OCI-LY3 (cell line): ENCODE measurements around the gene CWF19L2.
A peak's percentile ranks its signal among the peaks of the same experiment; 100 is the strongest.
"Not testable (repeated sequence)": the region's sequence is repeated elsewhere in the genome, so short reads cannot be mapped to it uniquely, and the experiment has no call there.

Experiments used
- H2AFZ ChIP-seq: fragments of 200-600, 300-600 bp; shearing (Covaris generic); 2 replicates; pipeline ENCODE4 v1.6.0; 2014; ENCODE audit warnings: antibody characterized with exemption, low read depth, low read length
- H3K27ac ChIP-seq: fragments of 200-600, 300-600 bp; sonication (generic); 2 replicates; pipeline ENCODE4 v1.5.1; 2014; ENCODE audit warnings: mild to moderate bottlenecking, low read length, moderate library complexity, mixed read lengths
- H3K27me3 ChIP-seq: fragments of 200-600, 300-600 bp; sonication (generic); 2 replicates; pipeline ENCODE4 v1.6.1; 2014; ENCODE audit warnings: low read depth, low read length, mixed read lengths
- H3K36me3 ChIP-seq: fragments of 200-600, 300-600 bp; sonication (generic); replicated peaks from 2 replicates; pipeline ENCODE3; 2014; ENCODE audit warnings: low read depth, low read length, mixed read lengths
- H3K4me1 ChIP-seq: fragments of 300-600, 200-600 bp; sonication (generic); 2 replicates; pipeline ENCODE4 v1.6.1; 2014; ENCODE audit warnings: low read length, mixed read lengths
- H3K4me2 ChIP-seq: fragments of 200-600, 300-600 bp; sonication (generic); 2 replicates; pipeline ENCODE4 v1.6.1; 2014; ENCODE audit warnings: low read length, mixed read lengths
- H3K4me3 ChIP-seq: fragments of 300-600, 200-600 bp; sonication (generic); 2 replicates; pipeline ENCODE4 v1.5.1; 2014; ENCODE audit warnings: antibody characterized with exemption, mild to moderate bottlenecking, low read length, moderate library complexity
- H3K79me2 ChIP-seq: fragments of 300-600, 200-600 bp; shearing (Covaris generic); 2 replicates; pipeline ENCODE4 v1.6.1; 2014; ENCODE audit warnings: mild to moderate bottlenecking, low read length, mixed read lengths
- H3K9ac ChIP-seq: fragments of 300-600, 200-600 bp; shearing (Covaris generic); 2 replicates; pipeline ENCODE4 v1.6.0; 2014; ENCODE audit warnings: mild to moderate bottlenecking, low read length, moderate library complexity
- H3K9me3 ChIP-seq: fragments of 200-600, 300-600 bp; shearing (Covaris generic); 2 replicates; pipeline ENCODE4 v1.6.1; 2014; ENCODE audit warnings: low read length, mixed read lengths; ENCODE audit not compliant: insufficient read depth
- H4K20me1 ChIP-seq: fragments of 200-600, 300-600 bp; sonication (generic); 2 replicates; pipeline ENCODE4 v1.6.1; 2016; ENCODE audit warnings: low read length, mixed read lengths; ENCODE audit not compliant: insufficient read depth
- CTCF ChIP-seq: fragments of 200-600, 300-600 bp; sonication (generic); IDR thresholded peaks from 2 replicates; pipeline ENCODE4 v1.5.1; 2014; ENCODE audit warnings: antibody characterized with exemption, low read length, low read depth
- EZH2phosphoT487 ChIP-seq: fragments of 200-600 bp; shearing (Covaris generic); IDR thresholded peaks from 2 replicates; pipeline ENCODE4 v1.6.1; 2018; ENCODE audit warnings: antibody characterized with exemption, mixed run types, low read depth

The CWF19L2 gene

GRCh38 chr11:107457558-107458271 is at the start of gene CWF19L2:
CWF19L2 (minus strand) TSS chr11:107457825; CDS start chr11:107457816, 9 bp downstream.
- Histone ChIP-seq H3K79me2 (peaks cover 19% of the 10 kb centered on the region), H3K9ac (peak within 1 kb of the TSS; percentile 91), H3K27me3 (no peaks in the 10 kb centered on the region), H3K27ac (peak within 1 kb of the TSS; percentile 78), H3K4me2 (peak within 1 kb of the TSS; percentile 74), H3K4me3 (peak within 1 kb of the TSS; percentile 95), H3K4me1 (peaks cover 7% of the 10 kb centered on the region), H3K36me3 (no peaks in the 10 kb centered on the region), H2AFZ (peak within 1 kb of the TSS; percentile 95), H4K20me1 (no peaks in the 10 kb centered on the region), H3K9me3 (no peaks in the 10 kb centered on the region)
- no peak for TF ChIP-seq CTCF
- no peak for TF ChIP-seq EZH2phosphoT487

DNA sequence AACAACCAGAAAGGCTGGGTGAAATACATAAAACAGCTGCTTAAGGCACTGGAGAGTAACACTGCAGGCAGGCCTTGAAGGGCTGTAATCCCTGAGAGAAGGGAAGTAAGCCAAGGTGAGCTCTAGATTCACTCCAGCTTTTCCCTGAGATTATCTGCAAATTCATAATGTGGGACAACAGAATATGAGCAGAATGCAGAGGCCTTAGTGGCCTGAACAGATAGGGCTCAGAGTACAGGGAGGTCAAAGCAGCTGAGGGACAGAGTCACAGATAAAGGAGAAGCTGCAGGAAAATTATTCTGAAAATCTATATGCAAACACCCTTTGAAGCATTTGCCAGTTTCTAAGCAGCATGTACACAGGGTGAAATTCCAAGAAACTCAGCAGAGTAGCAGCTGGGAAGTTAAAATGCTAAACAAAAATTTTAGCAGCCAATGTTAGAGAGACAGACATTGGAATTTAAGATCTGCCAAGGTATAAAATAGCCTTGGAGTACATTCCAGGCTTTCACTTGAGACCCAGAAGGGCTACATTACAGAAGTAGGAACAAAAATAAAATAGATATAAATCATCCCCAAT is 48.1 kb upstream of the CWF19L2 start:
- Histone ChIP-seq H3K4me2 (no peak overlapping the region), H3K36me3 (peaks cover 26% of the 10 kb centered on the region), H3K9ac (no peak overlapping the region), H3K4me3 (no peak overlapping the region), H2AFZ (no peak overlapping the region), H3K9me3 (peaks cover 7% of the 10 kb centered on the region; the same call in 1 of the 2 replicates), H3K27ac (no peak overlapping the region), H3K27me3 (no peaks in the 10 kb centered on the region), H3K79me2 (no peaks in the 10 kb centered on the region), H4K20me1 (no peaks in the 10 kb centered on the region), H3K4me1 (no peaks in the 10 kb centered on the region)
- no peak for TF ChIP-seq CTCF
- no peak for TF ChIP-seq EZH2phosphoT487

DNA sequence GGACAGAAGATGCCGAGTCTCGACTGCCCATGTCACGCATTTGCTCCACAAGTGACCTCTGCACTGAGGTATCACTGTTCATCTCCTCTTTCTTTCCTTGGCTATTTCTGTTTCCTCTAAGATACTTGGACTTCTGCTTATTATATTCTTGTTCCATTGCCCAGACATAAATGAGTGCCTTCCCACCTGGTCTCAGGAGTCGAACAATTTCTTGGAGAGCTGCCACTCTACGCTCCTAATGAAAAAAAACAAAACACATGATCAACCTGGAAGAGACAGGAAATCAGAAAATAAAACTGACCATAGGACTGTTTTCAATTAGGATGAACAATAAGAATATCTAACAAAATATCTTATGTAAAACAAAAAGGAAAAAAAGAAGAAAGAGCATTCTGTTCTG is 47.4 kb upstream of the CWF19L2 start:
- TF ChIP-seq CTCF (no peak), EZH2phosphoT487 (no peak)

DNA sequence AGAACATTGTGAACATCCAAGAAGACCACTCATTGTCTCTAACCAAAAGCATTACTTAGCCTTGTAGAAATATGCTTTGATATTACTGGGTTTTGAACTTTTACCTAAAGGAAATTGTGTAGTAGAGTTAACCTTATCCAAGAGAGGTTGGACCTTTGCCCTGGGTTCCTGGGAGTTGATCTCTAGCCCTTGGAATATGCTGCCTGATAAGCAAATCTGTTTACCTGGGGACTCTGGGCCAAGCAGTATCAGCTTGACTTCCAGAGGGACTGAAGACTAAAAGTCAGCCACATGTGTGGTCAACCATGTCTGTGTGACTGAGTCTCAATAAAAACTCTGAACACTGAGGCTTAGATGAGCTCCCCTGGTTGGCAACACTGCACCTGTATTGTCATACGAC is 44.1 kb upstream of the CWF19L2 start:
- TF ChIP-seq CTCF (no peak), EZH2phosphoT487 (no peak)
- H3K27ac ChIP-seq, result no peak overlapping the region

More for the DNA sequence above, 47.4 kb upstream of the CWF19L2 start:
- Histone ChIP-seq H3K27me3 (no peaks in the 10 kb centered on the region), H3K27ac (no peak overlapping the region), H3K36me3 (peaks cover 26% of the 10 kb centered on the region), H3K9me3 (peaks cover 7% of the 10 kb centered on the region; the same call in 1 of the 2 replicates), H3K9ac (no peak overlapping the region), H3K79me2 (no peaks in the 10 kb centered on the region), H2AFZ (no peak overlapping the region), H4K20me1 (no peaks in the 10 kb centered on the region), H3K4me2 (no peak overlapping the region), H3K4me3 (no peak overlapping the region), H3K4me1 (no peaks in the 10 kb centered on the region)

DNA sequence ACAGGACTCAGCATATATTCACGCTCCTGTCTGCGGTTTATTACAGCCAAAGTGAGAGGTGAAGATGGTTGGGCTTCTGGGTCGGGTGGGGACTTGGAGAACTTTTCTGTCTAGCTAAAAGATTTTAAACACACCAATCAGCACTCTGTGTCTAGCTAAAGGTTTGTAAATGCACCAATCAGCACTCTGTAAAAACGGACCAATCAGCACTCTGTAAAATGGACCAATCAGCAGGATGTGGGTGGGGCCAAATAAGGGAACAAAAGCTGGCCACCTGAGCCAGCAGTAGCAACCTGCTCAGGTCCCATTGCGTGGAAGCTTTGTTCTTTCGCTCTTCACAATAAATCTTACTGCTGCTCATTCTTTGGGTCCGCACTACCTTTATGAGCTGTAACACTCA is 39.7 kb upstream of the CWF19L2 start:
- H2AFZ ChIP-seq, result not testable (repeated sequence)
- H3K36me3 ChIP-seq, result peaks cover 12% of the 10 kb centered on the region

More for the DNA sequence above, 44.1 kb upstream of the CWF19L2 start:
- Histone ChIP-seq H3K27me3 (no peaks in the 10 kb centered on the region), H3K4me1 (no peaks in the 10 kb centered on the region), H3K9me3 (peaks cover 7% of the 10 kb centered on the region; the same call in 1 of the 2 replicates), H4K20me1 (no peaks in the 10 kb centered on the region), H3K4me3 (no peak overlapping the region), H3K4me2 (no peak overlapping the region), H2AFZ (no peak overlapping the region), H3K9ac (no peak overlapping the region), H3K36me3 (peaks cover 26% of the 10 kb centered on the region), H3K79me2 (no peaks in the 10 kb centered on the region)

More for the DNA sequence above, 39.7 kb upstream of the CWF19L2 start:
- not testable (repeated sequence) for H3K9me3 ChIP-seq, H3K27ac ChIP-seq, H3K9ac ChIP-seq, H3K4me1 ChIP-seq, H4K20me1 ChIP-seq, H3K79me2 ChIP-seq, H3K4me2 ChIP-seq, H3K4me3 ChIP-seq, H3K27me3 ChIP-seq
